ENCODE measurements around the gene TADA2A.

TADA2A gene

GRCh38 chr17:37361543-37361942, 45.1 kb upstream of the TADA2A start:
- in situ Hi-C loops (cut with MboI; ENCODE audit: low pct_unique_long_range_greater_than_20kb, low sequenced_read_pairs, unreplicated experiment): no loop called here
- TF ChIP-seq CTCF (IDR thresholded peaks at IDR 0.05; ENCODE audit: extremely low read depth, insufficient read depth, missing control alignments): no peak
- DNase-seq (ENCODE audit: low spot score): no peak

- DNase-seq (ENCODE audit: low spot score): no peak
- in situ Hi-C loops (cut with MboI; ENCODE audit: low pct_unique_long_range_greater_than_20kb, low sequenced_read_pairs, unreplicated experiment): no loop called here
These were observed 41.1 kb upstream of the TADA2A start for GRCh38 chr17:37365589-37365988.

DNA sequence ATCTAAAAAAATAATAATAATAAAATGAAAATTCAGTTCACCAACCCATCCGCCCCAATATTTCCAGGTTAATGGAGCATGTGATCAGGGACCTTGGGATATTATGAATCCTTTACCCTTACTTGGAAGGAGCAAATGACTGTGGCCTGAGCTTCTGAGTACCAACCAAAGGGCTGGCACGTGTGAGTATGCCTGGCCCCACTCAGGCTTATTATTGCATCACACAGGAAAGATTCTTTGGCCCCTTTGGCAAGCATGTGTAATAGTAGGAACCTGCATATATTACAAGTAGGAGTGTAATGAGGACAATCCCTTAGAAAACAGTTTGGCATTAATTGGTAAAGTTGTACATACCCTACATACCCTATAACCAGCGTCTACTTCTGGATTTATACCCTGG, 38.1 kb upstream of the TADA2A start:
- no peak for DNase-seq (ENCODE audit: low spot score)
- in situ Hi-C loops (cut with MboI; ENCODE audit: low pct_unique_long_range_greater_than_20kb, low sequenced_read_pairs, unreplicated experiment): no loop called here
- TF ChIP-seq CTCF (IDR thresholded peaks at IDR 0.05; ENCODE audit: extremely low read depth, insufficient read depth, missing control alignments): no peak

More at GRCh38 chr17:37365589-37365988, 41.1 kb upstream of the TADA2A start:
- no peak for TF ChIP-seq CTCF (IDR thresholded peaks at IDR 0.05; ENCODE audit: extremely low read depth, insufficient read depth, missing control alignments)

DNA sequence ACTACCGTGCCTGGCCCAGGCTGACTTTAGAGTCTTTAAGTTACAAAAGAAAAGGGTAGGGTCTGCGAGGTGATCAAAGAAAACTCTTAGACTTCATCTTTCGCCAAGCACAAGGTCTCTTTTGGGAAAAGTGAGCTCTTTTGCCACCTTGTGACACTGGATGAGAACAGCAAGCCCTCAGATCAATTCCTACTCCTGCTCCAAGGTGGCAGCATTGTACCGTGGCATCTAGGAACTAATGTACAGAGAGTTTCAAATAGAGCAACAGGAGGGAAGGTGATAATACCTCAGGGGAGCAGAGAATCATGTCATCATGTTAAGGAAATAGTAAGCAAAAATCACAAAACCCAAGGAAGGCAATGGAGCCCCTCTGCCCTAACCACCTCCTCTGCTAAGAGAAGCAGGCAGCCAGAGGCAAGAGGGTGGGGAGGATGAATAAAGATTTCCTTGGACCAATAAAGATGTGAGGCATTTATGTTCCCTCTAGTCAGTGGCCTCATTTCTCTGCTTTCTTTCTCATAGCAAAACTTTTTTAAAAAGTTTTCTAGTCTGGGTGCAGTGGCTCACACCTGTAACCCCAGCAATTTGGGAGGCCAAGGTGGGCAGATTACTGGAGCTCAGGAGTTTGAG, 33.0 kb upstream of the TADA2A start:
- in situ Hi-C loops (cut with MboI; ENCODE audit: low pct_unique_long_range_greater_than_20kb, low sequenced_read_pairs, unreplicated experiment): no loop called here
- peak; percentile 79 for DNase-seq (ENCODE audit: low spot score)
- TF ChIP-seq CTCF (IDR thresholded peaks at IDR 0.05; ENCODE audit: extremely low read depth, insufficient read depth, missing control alignments): peak; percentile 98

GRCh38 chr17:37375706-37376105, 31.0 kb upstream of the TADA2A start, which contains the start of gene C17orf78:
Gene C17orf78 (plus strand): TSS chr17:37375985. CDS start chr17:37376093, 108 bp downstream.
- no peak for TF ChIP-seq CTCF (IDR thresholded peaks at IDR 0.05; ENCODE audit: extremely low read depth, insufficient read depth, missing control alignments)
- no peak for DNase-seq (ENCODE audit: low spot score)
- in situ Hi-C loops (cut with MboI; ENCODE audit: low pct_unique_long_range_greater_than_20kb, low sequenced_read_pairs, unreplicated experiment): loop anchor here (25.0 kb wide), 1 partner anchor 763 kb away; the partner anchor contains the start of gene MRM1

GRCh38 chr17:37382056-37382455, 24.6 kb upstream of the TADA2A start:
- no peak for TF ChIP-seq CTCF (IDR thresholded peaks at IDR 0.05; ENCODE audit: extremely low read depth, insufficient read depth, missing control alignments)
- no peak for DNase-seq (ENCODE audit: low spot score)
- in situ Hi-C loops (cut with MboI; ENCODE audit: low pct_unique_long_range_greater_than_20kb, low sequenced_read_pairs, unreplicated experiment): loop anchor here (25.0 kb wide), 1 partner anchor 770 kb away; the partner anchor contains the start of gene MRM1

Measured in GM13977 (cell line).